Measurements from ENCODE around the gene G6PD.

- no peak for TF ChIP-seq MAFK (IDR thresholded peaks at IDR 0.05; ENCODE audit: low read depth, low read length)
- no peak for TF ChIP-seq POLR2A (IDR thresholded peaks at IDR 0.05; ENCODE audit: control extremely low read depth in 1 of 2, low read depth in 2 of 2, low read length in 2 of 2)
- TF ChIP-seq CHD2 (IDR thresholded peaks at IDR 0.05; ENCODE audit: low read length) = no peak
- no peak for TF ChIP-seq ZNF274 (IDR thresholded peaks at IDR 0.05; ENCODE audit: borderline replicate concordance, extremely low read depth, low read length)
- no peak for TF ChIP-seq CTCF (IDR thresholded peaks at IDR 0.05; ENCODE audit: control extremely low read depth in 1 of 3, insufficient read depth in 1 of 3, low read depth in 1 of 3, low read length in 3 of 3)
- no peak for TF ChIP-seq EP300 (IDR thresholded peaks at IDR 0.05; ENCODE audit: borderline replicate concordance in 1 of 2, low read depth in 2 of 2, low read length in 2 of 2)
- TF ChIP-seq POLR2AphosphoS5 (IDR thresholded peaks at IDR 0.05; ENCODE audit: low read depth, low read length) = no peak
- no peak for TF ChIP-seq YY1 (IDR thresholded peaks at IDR 0.05; ENCODE audit: low read depth, low read length)
Observed at GRCh38 chrX:154486052-154486395, 60.6 kb downstream of the G6PD start.

All from H1 (cell line).